Stimulated activated CD8-positive, alpha-beta memory T cell treated with anti-CD3 and anti-CD28 coated beads, Interleukin-4, amount 100 ng/mL, for 24 hours (primary cell): ENCODE results near the gene CACNA1C.
"Not testable (repeated sequence)": the region's sequence is repeated elsewhere in the genome, so short reads cannot be mapped to it uniquely, and the experiment has no call there.

Source experiments
- DNase-seq: peaks from one replicate; pipeline ENCODE4 v3.0.0-alpha.2; 2020; ENCODE audit warnings: low read depth

CACNA1C gene

DNA sequence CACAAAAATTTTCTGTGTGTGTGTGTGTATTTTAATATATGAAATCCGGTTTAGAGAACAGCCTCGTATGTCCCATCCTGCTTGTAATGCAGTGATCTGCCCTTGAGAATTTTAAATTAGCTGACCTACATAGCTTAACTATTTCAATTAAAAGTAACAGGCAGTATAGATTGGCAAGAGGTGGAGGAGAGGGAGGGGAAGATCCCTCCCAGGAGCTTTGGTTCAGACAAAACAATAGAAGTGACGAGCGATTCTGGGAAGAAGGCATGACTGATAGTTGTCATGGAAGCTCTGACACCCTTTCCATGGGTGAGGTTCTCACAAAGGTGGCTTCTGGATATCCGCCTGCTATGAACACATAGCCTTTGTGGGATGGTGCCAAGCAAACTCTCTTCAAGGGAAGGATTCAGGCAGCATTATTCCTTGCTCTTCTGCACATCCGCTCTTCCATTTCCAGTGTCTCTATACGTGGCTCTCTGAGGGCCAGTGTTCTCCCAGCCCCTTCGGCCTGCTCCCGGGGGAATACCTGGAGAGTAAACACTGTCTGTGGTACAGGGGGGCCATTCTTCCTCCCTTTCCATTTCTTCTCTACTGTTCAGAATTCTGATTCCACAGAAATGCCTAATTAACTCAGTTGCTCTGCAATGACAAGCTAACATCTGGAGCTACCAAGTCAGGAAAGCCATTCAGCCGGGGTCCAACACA is 182.0 kb downstream of the CACNA1C start:
- DNase-seq = no peak

- no peak for DNase-seq
Observed at GRCh38 chr12:2236506-2237294, 183.9 kb downstream of the CACNA1C start.

DNA sequence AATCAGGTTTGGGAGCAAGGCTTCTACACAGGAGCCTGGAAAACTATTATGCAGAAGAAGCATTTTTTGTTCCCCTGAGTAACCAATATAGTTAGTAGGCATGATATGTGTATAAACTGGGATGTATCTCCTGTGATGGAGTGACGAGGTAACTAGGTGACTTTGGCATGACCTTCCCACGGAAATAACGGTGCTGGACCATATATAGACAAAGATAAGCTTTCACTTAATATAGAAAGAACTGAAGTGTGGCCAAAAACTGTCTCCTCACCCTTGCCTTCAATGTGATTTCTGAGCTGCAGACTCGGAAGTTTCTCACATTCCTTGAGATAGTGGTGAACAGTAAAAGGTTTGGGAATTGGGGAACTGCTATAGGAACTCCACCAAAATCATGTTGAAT is 185.3 kb downstream of the CACNA1C start:
- DNase-seq = no peak

DNA sequence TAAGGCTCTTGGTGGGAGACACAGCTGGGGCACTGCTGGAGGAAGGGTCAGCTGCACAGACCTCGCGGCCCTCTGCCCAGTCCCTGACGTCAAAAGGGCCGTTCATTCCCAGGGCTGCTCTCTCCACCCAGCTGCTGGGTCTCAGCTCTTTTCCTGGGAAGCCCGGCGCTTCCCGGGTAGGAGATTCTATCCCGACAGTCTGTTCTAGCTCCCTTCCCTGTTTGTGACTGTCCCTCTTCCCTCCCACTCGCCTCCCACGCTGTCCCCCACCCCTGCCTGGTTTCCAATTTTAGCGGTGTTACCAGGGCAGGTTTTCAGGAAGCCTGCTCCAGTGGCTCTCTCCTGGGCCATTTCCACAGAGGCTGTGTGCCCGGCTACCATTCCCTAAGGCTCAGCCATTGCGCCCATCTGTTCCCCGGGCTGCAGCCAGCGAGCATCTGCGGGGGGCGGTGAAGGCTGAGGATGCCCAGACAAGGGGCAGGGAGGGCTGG is 186.6 kb downstream of the CACNA1C start:
- no peak for DNase-seq

DNA sequence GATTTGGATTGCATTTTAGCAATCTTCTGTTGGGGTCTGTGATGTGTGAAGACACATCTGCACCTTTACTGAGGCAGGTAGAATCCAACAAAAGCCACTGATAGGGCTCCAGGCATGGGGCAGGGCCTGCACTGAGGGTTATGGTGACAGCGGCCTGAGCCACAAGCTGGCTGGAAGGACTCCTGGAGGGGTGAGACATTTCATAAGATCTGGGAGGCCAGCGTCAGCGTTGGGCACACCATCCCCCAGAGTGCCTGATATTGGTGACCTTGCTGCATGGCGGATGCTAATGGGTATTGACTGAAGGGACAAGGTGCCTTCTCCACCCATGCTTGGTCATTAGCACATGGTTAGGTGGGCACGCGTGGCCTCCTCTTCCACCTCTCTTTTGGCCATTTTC is 187.6 kb downstream of the CACNA1C start:
- no peak for DNase-seq

- no peak for DNase-seq
Observed at GRCh38 chr12:2240984-2241383, 188.2 kb downstream of the CACNA1C start.

- no peak for DNase-seq
Observed at GRCh38 chr12:2242216-2242615, 189.4 kb downstream of the CACNA1C start.

DNA sequence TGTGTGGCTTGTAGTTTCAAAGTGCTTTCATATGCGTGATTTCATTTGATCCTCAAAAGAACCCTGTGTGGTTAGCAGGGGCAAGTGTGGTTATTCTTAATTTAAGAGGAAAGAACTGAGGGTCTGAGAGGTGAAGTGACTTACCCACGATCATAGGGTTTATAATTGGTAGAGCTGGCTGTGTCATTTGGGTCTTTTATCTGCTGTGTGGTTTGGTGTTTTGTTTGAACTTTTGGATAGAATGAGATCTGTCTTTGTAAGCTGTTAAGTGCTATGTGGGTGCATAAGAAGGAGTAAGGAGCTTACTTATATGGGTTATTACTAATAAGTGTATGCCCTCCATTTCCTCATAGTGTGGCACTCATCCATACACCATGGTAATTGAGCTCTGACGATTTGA is 190.0 kb downstream of the CACNA1C start:
- DNase-seq = no peak

DNA sequence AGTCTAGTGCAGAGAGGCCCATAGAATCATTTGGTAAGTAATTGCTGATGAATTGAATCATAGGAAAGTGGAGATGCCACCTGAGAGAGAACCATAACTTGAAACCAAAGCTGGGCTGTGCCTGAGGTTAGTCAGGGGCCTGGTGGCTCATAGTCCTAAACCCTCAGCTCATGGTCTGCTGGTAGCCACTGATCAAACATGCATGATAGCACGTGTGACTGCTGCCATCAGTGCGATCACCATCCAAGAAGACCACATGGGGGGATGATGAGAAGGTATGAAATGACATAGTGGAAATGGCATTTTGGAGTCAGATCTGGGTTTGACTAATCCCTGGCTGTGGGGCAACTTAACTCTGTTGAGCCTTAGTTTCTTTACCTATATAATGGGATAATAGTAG is 190.5 kb downstream of the CACNA1C start:
- DNase-seq = no peak

- DNase-seq = no peak
Observed at GRCh38 chr12:2244013-2244861, 191.4 kb downstream of the CACNA1C start.

DNA sequence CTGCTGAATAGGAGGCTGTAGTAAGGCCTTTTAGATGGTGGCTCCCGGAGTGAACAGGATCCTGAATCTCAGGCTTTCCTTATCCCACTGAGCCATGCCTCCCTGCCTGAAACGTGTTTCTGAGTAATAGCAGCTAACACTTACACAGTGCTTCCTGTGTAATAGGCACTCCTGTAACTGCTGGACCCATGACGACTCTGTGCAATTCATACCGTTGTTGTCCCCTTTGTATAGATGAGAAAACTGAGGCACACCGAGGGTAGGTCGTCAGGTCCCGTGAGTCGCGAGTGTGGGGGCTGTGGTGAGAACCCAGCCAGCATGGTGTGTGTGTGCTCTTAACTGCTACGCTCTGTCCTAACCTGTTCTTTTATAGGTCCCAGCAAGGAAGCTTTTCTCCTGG is 193.6 kb downstream of the CACNA1C start:
- no peak for DNase-seq

DNA sequence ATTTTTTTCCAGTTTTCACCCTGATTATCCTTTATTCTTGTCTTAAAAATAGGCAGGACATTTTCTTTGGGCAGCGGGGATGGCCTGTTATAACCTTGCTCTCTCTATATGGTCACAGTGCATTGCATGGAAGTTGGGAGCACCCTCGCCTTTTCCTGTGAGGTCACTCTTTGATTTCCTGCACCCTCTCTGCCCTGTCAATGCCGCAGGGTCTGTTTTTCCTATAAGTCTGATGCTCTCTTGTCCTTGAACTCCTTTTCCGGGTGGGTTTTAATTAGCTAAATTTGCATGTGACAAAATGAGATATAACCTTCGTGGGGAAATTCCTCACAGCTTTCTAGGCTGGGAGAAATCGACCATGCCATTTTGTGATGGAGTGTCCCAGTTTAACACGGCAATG is 194.3 kb downstream of the CACNA1C start:
- DNase-seq = no peak

- DNase-seq = no peak
Observed at GRCh38 chr12:2247596-2247995, 194.8 kb downstream of the CACNA1C start.

- no peak for DNase-seq
Observed at GRCh38 chr12:2248087-2248900, 195.5 kb downstream of the CACNA1C start.

DNA sequence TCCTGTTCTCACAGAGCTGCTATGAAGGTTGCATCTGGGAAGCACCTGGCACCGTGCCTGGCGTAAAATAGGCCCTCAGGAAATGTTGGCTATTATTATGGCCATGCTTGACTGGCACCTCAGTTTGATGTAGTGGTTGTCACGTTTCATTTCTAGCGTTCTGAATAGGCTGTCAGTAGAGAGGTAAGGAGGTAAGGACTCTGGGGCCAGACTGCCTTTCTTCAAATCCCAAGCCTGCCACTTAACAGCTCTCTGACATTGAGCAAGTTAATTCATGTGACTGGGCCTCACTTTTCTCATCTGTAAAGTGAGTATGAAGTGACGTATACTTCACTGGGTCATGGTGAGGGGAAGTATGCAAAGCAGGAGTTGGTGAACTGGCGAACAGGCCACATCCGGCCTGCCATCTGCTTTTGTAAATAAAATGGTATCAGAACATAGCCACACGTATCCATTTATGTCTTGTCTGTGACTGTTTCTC is 196.2 kb downstream of the CACNA1C start:
- DNase-seq = no peak

DNA sequence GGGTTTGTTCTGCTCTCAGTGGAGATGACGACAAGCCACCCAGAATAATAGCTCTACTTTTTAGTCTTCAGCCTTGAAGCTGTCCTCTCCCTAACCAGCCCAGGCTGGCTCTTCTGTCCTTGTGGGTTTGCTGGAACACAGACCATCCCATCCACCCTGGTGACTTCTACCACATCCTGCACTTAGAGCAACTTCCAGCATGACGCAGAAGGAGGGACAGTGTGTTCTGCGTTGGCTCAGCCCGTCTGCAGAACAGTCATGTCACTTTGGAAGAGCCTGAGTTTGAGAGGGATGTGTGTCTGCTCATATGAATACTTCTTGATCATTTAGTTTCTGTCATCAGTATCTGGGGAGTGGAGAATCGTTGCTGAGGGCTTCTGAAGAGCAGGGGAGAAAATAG is 198.0 kb downstream of the CACNA1C start:
- DNase-seq = no peak

DNA sequence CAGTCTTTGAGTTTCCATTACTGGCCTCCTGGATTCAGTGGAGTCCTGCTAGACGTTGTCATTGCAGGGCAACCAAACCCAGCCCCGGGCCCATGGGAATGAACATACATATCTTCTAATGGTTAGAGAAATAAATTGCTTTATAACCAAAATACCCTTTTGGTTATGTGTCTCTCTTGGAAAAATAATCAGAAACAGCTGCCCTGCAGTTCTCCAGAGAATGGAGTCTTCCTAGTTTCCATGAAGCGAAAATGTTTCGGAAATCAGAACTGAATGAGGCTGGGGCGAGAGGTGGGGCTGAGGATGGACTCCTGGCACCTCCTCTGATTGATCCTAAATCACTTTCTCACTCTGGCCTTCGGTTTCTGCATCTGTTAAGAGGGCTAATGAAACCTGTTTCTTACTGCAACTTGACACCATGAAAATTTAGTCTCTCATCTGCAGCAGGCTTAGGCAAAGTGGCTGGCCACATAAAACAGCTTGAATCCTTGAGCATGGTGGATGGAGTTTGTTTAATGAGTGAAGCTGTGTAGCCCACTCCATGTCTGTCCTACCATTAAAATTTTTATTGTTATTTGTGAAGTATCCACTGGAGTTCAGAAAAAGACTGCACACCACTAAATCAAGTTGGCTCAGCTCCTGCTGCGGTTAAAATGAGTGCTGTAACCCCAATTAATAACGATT is 198.9 kb downstream of the CACNA1C start:
- DNase-seq = no peak

DNA sequence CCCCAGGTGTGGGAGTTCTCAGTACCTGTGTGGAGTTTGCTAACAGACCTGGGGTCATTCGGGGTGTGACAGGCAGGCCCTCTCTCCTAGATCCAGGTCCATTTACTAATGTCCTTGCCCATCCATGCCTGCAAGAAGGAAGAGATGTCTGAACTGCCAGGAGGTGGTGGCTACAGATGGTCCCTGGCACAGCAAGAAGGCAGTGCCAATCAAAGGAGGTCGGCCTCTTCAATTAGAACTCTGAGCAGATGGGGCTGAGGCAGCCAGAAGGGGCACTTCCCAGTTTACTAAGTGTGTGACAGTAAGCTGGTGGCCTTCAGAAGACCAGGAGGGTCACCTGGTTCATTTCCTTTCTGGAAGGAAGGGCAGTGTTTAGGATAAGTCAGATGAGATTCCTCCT is 202.5 kb downstream of the CACNA1C start:
- DNase-seq = no peak

DNA sequence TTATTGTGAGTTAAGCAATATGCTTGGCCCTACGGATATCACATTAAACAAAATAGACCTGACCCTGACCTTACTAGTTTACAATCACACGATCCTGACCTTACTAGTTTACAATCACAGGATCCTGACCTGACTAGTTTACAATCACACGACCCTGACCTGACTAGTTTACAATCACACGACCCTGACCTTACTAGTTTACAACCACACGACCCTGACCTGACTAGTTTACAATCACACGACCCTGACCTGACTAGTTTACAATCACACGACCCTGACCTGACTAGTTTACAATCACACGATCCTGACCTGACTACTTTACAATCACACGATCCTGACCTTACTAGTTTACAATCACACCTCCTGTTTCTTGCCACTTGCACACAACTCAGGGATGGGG is 202.9 kb downstream of the CACNA1C start:
- not testable (repeated sequence) for DNase-seq

GRCh38 chr12:2256453-2256852 is 203.7 kb downstream of the CACNA1C start:
- DNase-seq = no peak

- no peak for DNase-seq
Observed at GRCh38 chr12:2256915-2257314, 204.1 kb downstream of the CACNA1C start.
